HG03135 (cell line): ENCODE data around the gene RBM47.
"Not testable (repeated sequence)": the region's sequence is repeated elsewhere in the genome, so short reads cannot be mapped to it uniquely, and the experiment has no call there.

Experiments used
- ATAC-seq: cut with Tn5 transposase; IDR thresholded peaks from one replicate; pipeline ENCODE4 v1.9.1; 2021; ENCODE audit warnings: mild to moderate bottlenecking, moderate library complexity; ENCODE audit not compliant: unreplicated experiment

Gene RBM47

GRCh38 chr4:40564815-40565483, 64.7 kb downstream of the RBM47 start:
- ATAC-seq: no peak

DNA sequence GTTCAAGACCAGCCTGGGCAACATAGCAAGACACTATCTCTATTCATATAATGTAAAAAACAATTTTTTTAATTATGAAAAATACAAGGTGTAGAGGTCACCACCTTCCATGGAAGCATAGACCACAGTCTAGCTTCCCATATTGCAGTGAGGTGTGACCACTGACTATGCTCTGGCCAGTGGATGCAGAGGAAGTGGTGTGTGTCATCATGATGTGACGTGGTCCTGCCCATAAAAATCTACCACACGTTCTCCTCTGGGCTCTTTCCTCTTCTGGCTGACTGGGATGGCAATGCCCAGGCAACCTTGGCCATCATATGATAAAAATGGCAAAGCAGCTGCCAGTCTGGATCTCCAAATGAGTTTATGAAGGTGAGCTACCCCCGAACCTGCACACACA, 65.7 kb downstream of the RBM47 start:
- ATAC-seq: no peak

- no peak for ATAC-seq
These were observed 66.3 kb downstream of the RBM47 start for GRCh38 chr4:40563401-40563800.

DNA sequence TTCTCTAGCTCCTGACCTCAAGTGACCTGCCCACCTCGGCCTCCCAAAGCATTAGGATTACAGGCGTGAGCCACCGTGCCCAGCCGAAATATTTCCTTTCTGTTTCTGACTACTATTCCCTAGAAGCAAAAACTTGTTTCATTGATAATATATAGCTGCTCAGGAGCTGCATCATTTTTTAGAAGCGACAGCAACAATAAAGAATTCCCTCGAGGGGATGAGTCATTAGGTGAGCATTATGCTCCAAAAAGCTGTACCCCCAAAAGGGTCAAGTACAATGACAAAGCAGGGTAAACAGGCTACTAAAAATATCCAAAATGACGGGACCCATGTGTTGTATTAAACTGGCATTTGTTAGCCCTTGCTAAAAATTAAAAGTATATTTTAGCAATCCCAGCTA, 67.0 kb downstream of the RBM47 start:
- no peak for ATAC-seq

GRCh38 chr4:40562208-40562607, 67.5 kb downstream of the RBM47 start:
- ATAC-seq: no peak

DNA sequence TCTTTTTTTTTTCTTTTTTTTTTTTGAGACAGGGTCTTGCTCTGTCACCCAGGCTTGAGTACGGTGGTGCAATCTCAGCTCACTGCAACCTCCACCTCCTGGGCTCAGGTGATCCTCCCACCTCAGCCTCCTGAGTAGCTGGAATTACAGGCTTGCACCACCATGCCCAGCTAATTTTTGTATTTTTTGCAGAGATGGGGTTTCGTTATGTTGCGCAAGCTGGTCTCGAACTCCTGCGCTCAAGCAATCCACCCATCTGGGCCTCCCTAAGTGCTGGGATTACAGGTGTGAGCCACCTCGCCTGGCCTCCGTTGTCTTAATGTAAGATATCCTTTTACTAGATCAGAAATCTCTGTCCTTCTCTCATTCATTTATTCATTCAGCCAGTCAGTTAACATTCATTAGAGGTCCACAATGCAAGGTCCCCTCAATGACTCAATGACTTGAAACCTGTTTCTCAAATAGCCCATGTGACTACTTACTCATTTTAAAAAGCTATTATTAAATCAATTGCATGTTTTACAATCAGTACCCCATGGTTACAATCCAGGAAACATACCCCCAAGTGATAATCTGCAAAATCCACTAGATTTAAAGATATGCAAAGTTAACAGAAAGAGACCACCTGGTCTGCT, 68.0 kb downstream of the RBM47 start:
- ATAC-seq: not testable (repeated sequence)

DNA sequence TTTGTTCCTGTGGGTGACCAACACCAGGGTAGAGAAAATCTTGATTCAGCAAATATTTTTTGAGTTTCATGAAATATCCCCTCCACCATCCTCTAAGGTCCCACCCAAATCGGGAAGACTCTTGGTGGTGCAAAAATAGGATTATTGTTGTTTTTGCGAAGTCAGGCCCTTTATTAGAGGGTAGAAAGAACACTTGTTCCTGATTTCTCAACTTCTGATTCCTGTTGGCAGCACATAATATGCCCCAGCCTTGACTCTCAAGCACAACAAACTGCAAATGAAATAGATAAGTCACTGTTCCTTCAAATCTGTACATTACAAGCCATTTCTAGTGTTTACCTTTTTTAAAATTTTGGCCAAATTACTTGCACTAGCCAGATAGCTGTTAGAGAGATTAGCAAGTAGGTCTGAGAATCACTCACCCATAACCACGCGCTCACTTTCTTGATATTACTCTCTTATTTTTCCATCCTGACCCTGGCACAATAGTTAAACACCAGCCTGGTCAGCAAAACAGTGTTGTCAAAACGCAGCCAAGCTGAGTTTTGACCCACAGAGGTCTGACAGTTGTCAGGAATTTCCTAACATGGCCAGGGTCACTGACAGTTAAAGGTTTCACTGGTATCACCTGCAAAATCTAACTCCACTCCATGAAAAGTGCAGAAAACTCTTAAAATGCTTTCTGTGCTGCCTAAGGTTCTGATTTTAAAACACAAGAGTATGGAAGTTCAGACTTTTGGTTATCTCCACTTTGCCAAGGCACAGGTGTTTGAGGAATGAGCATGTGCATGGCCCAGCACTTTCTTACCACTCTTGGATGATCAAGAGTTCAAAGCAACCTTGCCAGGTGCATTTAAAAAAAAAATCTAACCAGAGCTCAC, 69.8 kb downstream of the RBM47 start:
- ATAC-seq: peak; percentile 68

DNA sequence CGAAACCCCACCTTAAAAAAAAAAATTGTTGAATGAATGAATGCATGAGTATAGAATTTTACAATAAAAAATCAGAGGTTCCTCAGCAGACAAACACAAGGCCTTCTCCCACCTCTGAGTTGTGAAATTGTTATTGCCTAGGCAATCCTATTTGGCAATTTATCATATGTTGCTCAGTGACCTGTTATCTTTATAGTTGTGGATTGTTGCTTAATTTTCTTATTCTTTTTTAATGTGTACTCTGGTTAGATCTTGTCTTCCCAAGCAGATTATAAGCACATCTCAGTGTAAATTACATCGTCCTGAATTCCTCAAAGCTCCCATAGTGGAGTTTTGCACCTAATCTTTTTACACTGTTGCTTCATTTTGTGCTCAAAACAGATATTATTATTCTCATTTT, 71.9 kb downstream of the RBM47 start:
- no peak for ATAC-seq

GRCh38 chr4:40555176-40555900, 74.3 kb downstream of the RBM47 start:
- no peak for ATAC-seq

DNA sequence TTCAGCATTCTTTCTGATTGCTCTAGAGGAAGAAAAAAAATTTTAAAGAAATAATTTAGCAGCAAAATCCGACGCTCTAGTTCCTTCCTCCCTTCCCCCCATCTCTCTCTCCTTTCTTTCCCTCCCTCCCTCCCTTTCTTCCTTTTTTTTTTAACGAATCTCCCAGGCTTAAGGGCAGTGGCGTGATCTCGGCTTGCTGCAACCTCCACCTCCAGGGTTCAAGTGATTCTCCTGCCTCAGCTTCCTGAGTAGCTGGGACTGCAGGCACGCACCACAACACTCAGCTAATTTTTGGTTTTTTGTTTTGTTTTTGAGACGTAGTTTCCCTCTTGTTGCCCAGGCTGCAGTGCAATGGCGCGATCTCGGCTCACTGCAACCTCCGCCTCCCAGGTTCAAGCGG, 75.0 kb downstream of the RBM47 start:
- not testable (repeated sequence) for ATAC-seq

DNA sequence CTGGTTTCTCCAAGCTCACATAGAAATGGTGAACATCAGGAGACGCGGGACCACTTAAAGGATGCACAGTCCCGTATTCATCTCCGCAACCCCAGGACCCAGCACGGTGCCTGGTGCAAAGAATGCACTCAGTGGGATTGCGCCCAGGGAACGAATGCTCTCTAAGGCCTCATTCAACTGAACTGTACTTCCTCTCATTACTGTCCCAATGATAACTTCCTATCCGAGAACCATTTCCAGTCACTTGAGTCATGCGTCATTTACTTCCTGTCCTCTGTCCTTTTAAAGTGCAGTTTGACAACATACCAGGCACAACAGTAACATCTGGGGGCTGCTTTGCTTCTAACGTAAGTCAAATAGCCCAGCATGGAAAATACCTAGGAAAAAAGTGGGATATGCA, 75.7 kb downstream of the RBM47 start:
- no peak for ATAC-seq

GRCh38 chr4:40552536-40552935, 77.1 kb downstream of the RBM47 start:
- ATAC-seq: no peak

DNA sequence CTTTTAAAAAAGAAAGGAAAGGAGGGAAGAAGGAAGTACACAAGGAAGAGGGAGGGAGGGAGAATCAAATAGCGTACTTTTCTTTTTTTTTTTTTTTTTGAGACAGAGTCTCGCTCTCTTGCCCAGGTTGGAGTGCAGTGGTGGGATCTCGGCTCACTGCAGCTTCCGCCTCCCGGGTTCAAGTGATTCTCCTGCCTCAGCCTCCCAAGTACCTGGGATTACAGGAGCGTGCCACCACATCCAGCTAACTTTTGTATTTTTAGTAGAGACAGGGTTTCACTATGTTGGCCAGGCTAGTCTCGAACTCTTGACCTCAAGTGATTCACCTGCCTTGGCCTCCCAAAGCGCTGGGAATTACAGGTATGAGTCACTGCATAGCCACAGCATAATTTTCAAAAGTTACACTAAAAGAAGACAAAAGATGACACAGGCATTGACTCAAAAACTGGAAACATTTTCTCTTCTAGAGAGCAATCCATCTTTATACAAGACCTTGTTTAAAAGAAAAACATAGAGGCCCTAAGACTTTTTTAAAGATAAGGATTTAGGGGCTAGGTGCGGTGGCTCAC, 78.0 kb downstream of the RBM47 start:
- not testable (repeated sequence) for ATAC-seq

- peak; percentile 86 for ATAC-seq
These were observed 78.7 kb downstream of the RBM47 start for GRCh38 chr4:40550948-40551462.

- no peak for ATAC-seq
These were observed 79.5 kb downstream of the RBM47 start for GRCh38 chr4:40550196-40550595.

- ATAC-seq: no peak
These were observed 81.4 kb downstream of the RBM47 start for GRCh38 chr4:40548256-40548655.

GRCh38 chr4:40547789-40548132, 81.9 kb downstream of the RBM47 start:
- ATAC-seq: no peak

- no peak for ATAC-seq
These were observed 82.5 kb downstream of the RBM47 start for GRCh38 chr4:40546969-40547788.

- no peak for ATAC-seq
These were observed 83.2 kb downstream of the RBM47 start for GRCh38 chr4:40546506-40546905.

- not testable (repeated sequence) for ATAC-seq
These were observed 84.2 kb downstream of the RBM47 start for GRCh38 chr4:40545487-40545886.
